Lower leg skin (tissue), 3 donors: Measurements from ENCODE around the gene INO80E.

ENCODE experiments used
- POLR2A ChIP-seq, 2 donors: fragments of 450-650 bp; IDR thresholded peaks; one replicate each; pipeline ENCODE4 v1.6.1; 2016 to 2017; ENCODE audit warnings: antibody characterized with exemption in 2 of 2, mild to moderate bottlenecking in 1 of 2, moderate library complexity in 1 of 2
- TF ChIP-seq, protein P1 (sequence below), 3 donors: fragments of 450-650 bp; IDR thresholded peaks; one replicate each; pipeline ENCODE4 v1.5.1; 2016; ENCODE audit warnings: antibody characterized with exemption in 3 of 3, mild to moderate bottlenecking in 3 of 3, moderate library complexity in 2 of 3

DNA sequence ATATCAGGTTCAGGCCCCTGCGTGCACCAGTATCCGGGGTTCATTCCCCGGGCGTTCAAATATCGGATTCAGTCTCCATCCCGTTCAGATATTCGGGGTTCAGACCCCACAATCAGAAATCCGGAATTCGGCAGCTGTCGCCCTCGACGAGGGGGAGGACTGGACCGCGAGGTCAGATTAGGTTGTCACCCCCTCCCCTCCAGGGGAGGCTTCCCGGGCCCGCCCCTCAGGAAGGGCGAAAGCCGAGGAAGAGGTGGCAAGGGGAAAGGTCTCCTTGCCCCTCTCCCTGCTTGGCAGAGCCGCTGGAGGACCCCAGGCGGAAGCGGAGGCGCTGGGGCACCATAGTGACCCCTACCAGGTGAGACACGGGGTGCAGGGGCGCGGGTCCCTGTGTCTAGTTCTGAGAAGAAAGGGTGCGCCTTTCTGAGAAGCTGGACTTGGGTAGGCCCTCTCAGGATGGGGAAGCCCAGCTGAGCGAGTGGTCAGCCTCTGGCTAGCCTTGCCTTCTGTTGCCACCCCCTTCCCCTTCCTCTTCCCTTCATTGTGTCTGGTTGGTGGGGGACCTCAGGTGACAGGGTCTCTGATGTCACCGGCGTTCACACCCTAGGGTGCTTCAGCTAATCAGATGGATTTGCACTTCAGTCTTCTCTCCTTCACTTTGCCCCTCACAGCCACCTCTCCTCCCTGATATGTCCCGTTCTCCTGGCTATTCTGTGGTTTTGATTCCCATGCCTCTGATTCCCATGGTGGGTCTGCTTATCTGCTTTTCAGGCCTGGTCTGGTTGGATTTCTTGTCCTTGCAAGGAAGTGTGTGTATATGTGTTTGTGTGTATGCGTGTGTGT lies 21.5 kb upstream of the INO80E start:
- no peak for TF ChIP-seq POLR2A (IDR thresholded peaks at IDR 0.05)
- TF ChIP-seq, protein P1, sequence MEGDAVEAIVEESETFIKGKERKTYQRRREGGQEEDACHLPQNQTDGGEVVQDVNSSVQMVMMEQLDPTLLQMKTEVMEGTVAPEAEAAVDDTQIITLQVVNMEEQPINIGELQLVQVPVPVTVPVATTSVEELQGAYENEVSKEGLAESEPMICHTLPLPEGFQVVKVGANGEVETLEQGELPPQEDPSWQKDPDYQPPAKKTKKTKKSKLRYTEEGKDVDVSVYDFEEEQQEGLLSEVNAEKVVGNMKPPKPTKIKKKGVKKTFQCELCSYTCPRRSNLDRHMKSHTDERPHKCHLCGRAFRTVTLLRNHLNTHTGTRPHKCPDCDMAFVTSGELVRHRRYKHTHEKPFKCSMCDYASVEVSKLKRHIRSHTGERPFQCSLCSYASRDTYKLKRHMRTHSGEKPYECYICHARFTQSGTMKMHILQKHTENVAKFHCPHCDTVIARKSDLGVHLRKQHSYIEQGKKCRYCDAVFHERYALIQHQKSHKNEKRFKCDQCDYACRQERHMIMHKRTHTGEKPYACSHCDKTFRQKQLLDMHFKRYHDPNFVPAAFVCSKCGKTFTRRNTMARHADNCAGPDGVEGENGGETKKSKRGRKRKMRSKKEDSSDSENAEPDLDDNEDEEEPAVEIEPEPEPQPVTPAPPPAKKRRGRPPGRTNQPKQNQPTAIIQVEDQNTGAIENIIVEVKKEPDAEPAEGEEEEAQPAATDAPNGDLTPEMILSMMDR (IDR thresholded peaks at IDR 0.05), result no peak
